ENCODE measurements around the gene TEC. TPM values are rescaled to one million over a fixed set of nuclear protein-coding genes. Genes with fewer than 3 reads are reported as not detected.
A peak's percentile ranks its signal among the peaks of the same experiment; 100 is the strongest.

The TEC gene
- total RNA-seq, 2 donors from 2014 or later: 2.1 to 3.3 TPM

GRCh38 chr4:48255072-48255958 lies 14.3 kb downstream of the TEC start:
- Histone ChIP-seq H3K27me3 (no peaks in the 10 kb centered on the region), H3K4me3 (no peak overlapping the region), H3K36me3 (replicated peaks in 1 of 2; ENCODE audit: insufficient read depth in 1 of 2, low read depth in 2 of 2) (no peaks in the 10 kb centered on the region), H3K4me1 (peaks cover 10% of the 10 kb centered on the region), H3K9me3 (no peaks in the 10 kb centered on the region), H3K27ac (no peak overlapping the region)
- no peak for ATAC-seq
- 84 to 89% methylated on average over 6 of the region's 6 CpGs for WGBS, 2 donors
- DNase-seq: no peak
- intact Hi-C loops (cut with DNase I): no loop called here
- TF ChIP-seq, protein P1, sequence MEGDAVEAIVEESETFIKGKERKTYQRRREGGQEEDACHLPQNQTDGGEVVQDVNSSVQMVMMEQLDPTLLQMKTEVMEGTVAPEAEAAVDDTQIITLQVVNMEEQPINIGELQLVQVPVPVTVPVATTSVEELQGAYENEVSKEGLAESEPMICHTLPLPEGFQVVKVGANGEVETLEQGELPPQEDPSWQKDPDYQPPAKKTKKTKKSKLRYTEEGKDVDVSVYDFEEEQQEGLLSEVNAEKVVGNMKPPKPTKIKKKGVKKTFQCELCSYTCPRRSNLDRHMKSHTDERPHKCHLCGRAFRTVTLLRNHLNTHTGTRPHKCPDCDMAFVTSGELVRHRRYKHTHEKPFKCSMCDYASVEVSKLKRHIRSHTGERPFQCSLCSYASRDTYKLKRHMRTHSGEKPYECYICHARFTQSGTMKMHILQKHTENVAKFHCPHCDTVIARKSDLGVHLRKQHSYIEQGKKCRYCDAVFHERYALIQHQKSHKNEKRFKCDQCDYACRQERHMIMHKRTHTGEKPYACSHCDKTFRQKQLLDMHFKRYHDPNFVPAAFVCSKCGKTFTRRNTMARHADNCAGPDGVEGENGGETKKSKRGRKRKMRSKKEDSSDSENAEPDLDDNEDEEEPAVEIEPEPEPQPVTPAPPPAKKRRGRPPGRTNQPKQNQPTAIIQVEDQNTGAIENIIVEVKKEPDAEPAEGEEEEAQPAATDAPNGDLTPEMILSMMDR (IDR thresholded peaks at IDR 0.05): no peak
- no peak for TF ChIP-seq POLR2A (IDR thresholded peaks at IDR 0.05)

GRCh38 chr4:48254381-48255071 lies 15.1 kb downstream of the TEC start:
- peak; percentile 56 to 72 (median 64) for DNase-seq

DNA sequence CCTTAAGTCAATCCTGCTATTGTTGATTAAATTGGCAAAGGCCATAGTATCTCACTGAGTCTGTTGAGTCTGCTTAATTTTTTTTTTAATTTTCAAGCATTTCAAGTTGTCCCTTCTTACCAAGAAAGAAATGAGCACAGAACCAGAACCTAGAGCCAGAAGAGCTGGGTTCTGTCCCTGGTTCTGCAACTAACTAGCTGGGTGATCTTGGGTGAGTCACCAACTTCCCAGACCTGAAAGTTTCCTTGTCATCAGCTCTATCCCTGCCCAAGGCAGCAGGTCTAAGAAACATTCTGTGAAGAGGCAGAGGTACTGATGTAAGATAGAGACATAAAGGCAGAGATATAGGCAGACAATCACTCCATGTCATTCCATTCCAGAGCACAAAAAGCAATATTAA lies 17.3 kb downstream of the TEC start:
- H3K4me1 ChIP-seq: peaks cover 10% of the 10 kb centered on the region
- no peak for ATAC-seq
- no peaks in the 10 kb centered on the region for H3K9me3 ChIP-seq
- H3K4me3 ChIP-seq: no peak overlapping the region
- DNase-seq: no peak
- no peak overlapping the region for H3K27ac ChIP-seq
- H3K27me3 ChIP-seq: no peaks in the 10 kb centered on the region
- intact Hi-C loops (cut with DNase I): no loop called here
- H3K36me3 ChIP-seq (replicated peaks in 1 of 2; ENCODE audit: insufficient read depth in 1 of 2, low read depth in 2 of 2): no peaks in the 10 kb centered on the region
- no peak for TF ChIP-seq POLR2A (IDR thresholded peaks at IDR 0.05)
- TF ChIP-seq, protein P1 (IDR thresholded peaks at IDR 0.05): no peak

More at GRCh38 chr4:48254381-48255071, 15.1 kb downstream of the TEC start:
- H3K36me3 ChIP-seq (replicated peaks in 1 of 2; ENCODE audit: insufficient read depth in 1 of 2, low read depth in 2 of 2): no peaks in the 10 kb centered on the region
- no peak overlapping the region for H3K27ac ChIP-seq
- 44 to 49% methylated on average over 6 of the region's 6 CpGs for WGBS, 2 donors
- ATAC-seq: peak; percentile 80
- no peak overlapping the region for H3K4me3 ChIP-seq
- intact Hi-C loops (cut with DNase I): no loop called here
- TF ChIP-seq POLR2A (IDR thresholded peaks at IDR 0.05): no peak
- TF ChIP-seq, protein P1 (IDR thresholded peaks at IDR 0.05): no peak
- no peaks in the 10 kb centered on the region for H3K27me3 ChIP-seq
- H3K9me3 ChIP-seq: no peaks in the 10 kb centered on the region
- peaks cover 10% of the 10 kb centered on the region for H3K4me1 ChIP-seq

DNA sequence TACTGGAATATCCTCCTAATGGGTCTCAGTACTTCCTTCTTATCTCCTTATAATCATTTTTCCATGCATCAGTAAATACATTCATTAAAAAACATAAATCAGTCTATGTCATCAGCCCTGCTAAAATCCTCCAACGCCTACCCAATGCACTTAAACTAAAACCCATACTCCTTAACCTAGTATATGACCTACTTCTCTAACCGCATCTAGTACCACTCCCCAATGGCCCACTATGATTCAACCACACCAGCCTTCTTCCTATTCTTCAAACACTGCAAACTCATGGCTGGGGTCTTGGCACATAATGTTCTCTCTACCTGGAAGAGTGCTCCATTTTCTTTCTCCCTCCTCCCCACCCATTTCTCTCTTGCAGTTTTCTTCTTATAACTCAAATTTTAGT lies 18.7 kb downstream of the TEC start:
- Histone ChIP-seq H3K27ac (no peak overlapping the region), H3K4me3 (no peak overlapping the region), H3K27me3 (no peaks in the 10 kb centered on the region), H3K36me3 (replicated peaks in 1 of 2; ENCODE audit: insufficient read depth in 1 of 2, low read depth in 2 of 2) (no peaks in the 10 kb centered on the region), H3K4me1 (peaks cover 10% of the 10 kb centered on the region), H3K9me3 (no peaks in the 10 kb centered on the region)
- intact Hi-C loops (cut with DNase I): no loop called here
- TF ChIP-seq, protein P1 (IDR thresholded peaks at IDR 0.05): no peak
- no peak for TF ChIP-seq POLR2A (IDR thresholded peaks at IDR 0.05)
- DNase-seq: no peak
- ATAC-seq: no peak
- 89 to 94% methylated on average over 2 of the region's 2 CpGs for WGBS, 2 donors
